Sigmoid colon (tissue), 3 donors: ENCODE data around the gene VPS13D.

ENCODE experiments used
- CTCF ChIP-seq, 4 experiments: fragments of 450-650 bp in 3 of 4; fragments of 200-600 bp in 1 of 4; IDR thresholded peaks; one replicate each; pipeline ENCODE4 v1.5.1; 2016 to 2019; ENCODE audit warnings: antibody characterized with exemption in 4 of 4, mild to moderate bottlenecking in 3 of 4, moderate library complexity in 2 of 4
- POLR2A ChIP-seq, 2 donors: fragments of 450-650 bp; IDR thresholded peaks; one replicate each; pipeline ENCODE4 v1.6.1; 2016; ENCODE audit warnings: antibody characterized with exemption in 2 of 2, mild to moderate bottlenecking in 2 of 2, moderate library complexity in 2 of 2

GRCh38 chr1:12485231-12486058 lies 255.6 kb downstream of the VPS13D start:
- TF ChIP-seq POLR2A (IDR thresholded peaks at IDR 0.05) (no peak), CTCF (IDR thresholded peaks at IDR 0.05) (no peak)
